Measurements from ENCODE around the gene WRAP73.

WRAP73 gene

DNA sequence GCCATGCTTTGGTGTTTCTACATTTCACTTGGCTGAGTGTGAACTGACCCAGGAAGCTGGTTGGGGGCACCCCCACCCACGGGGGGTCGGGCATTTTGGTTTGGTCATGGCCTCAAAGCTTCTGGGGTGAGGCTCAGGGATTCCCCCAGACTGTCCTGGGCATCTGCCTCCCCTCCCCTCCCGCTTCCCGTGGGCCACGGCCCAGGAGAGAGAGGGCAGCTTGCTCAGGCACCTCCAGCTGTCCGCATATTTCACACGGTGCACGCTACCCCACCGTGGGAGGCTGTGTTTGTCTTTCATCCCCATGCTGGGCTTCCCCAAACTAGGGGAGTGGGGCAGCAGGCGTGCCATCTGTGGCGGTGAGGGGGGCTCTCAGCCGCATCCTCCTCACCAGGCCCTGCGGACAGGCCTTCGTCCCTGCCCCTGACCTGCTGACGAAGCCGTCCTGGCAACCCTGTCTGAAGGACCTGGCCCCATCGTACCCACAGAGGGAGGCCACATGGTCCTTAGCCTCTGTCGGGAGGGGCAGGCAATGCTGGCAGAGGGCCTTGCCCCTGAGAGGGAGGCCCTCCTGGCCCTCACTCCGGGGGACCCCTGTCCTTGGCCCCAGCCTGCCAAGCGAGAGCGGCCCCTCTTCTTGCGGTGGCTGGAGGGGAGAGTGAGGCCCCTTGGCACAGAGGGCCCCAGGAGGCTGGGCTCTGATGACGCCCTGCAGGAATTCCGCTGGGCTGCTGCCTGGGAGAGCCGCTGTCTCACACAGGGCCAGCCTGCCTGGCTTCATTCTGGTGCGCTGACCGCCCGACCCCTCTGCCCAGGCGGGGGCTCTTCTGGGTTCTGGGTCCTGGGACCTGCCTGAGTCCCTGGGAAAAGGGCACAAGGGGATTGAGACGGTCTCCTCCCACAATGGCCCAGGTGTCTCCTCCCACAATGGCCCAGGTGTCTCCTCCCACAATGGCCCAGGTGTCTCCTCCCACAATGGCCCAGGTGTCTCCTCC lies 24.5 kb upstream of the WRAP73 start:
- Histone ChIP-seq H3K36me3 (replicated peaks; ENCODE audit: low read depth, low read length) (no peaks in the 10 kb centered on the region), H3K9me3 (ENCODE audit: insufficient read depth, low read length) (no peaks in the 10 kb centered on the region), H3K27me3 (ENCODE audit: low read depth, low read length) (peaks cover 38% of the 10 kb centered on the region), H3K27ac (ENCODE audit: low read length) (peak overlapping the region; percentile 41; the same call in 1 of the 2 replicates), H3K4me3 (ENCODE audit: low read length) (peak overlapping the region; percentile 71), H3K4me2 (ENCODE audit: low read length) (peak overlapping the region; percentile 84), H2AFZ (ENCODE audit: low read depth, low read length) (no peak overlapping the region), H3K79me2 (ENCODE audit: low read length) (no peaks in the 10 kb centered on the region), H3K9ac (ENCODE audit: low read length) (peak overlapping the region; percentile 53; the same call in 1 of the 2 replicates), H3K4me1 (ENCODE audit: low read length) (peaks cover 80% of the 10 kb centered on the region), H4K20me1 (ENCODE audit: insufficient read depth, low read length) (no peaks in the 10 kb centered on the region)
- TF ChIP-seq, protein P1, sequence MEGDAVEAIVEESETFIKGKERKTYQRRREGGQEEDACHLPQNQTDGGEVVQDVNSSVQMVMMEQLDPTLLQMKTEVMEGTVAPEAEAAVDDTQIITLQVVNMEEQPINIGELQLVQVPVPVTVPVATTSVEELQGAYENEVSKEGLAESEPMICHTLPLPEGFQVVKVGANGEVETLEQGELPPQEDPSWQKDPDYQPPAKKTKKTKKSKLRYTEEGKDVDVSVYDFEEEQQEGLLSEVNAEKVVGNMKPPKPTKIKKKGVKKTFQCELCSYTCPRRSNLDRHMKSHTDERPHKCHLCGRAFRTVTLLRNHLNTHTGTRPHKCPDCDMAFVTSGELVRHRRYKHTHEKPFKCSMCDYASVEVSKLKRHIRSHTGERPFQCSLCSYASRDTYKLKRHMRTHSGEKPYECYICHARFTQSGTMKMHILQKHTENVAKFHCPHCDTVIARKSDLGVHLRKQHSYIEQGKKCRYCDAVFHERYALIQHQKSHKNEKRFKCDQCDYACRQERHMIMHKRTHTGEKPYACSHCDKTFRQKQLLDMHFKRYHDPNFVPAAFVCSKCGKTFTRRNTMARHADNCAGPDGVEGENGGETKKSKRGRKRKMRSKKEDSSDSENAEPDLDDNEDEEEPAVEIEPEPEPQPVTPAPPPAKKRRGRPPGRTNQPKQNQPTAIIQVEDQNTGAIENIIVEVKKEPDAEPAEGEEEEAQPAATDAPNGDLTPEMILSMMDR (IDR thresholded peaks at IDR 0.05; ENCODE audit: low read depth, low read length), result no peak
- TF ChIP-seq EZH2phosphoT487 (IDR thresholded peaks at IDR 0.05; ENCODE audit: low read depth), result no peak

DNA sequence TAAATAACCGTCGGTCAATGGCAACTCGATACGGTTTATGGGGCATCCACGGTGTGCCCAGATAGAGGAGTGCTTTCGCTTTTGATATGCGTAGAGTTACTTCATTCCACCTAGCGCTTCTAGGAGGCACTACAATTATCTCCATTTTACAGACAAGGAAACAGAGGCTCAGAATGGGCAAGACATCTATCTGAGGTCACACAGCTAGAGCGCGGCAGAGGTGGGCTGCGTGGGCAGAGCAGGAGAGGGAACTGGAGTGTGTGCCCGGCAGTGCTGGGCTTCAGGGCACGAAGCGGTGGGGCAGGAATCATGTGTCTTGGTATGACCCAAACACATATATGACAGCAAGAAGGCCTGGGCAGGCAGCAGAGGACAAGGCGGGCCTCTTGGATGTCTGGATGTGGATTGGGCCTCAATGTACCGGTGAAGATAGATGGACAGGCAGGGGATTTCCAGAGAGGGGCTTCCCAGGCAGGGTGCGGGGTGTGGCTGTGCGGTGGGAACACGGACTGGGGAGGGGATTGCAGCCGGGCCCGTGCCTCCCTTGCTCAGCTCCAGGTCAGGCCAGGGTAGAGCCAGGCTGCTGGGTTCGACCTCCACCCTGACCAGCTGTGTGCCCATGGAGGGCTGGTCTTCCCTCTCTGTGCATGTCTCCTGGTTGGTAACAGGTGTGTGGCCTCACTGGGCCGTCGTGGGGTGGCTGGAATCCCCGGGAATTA lies 23.6 kb upstream of the WRAP73 start:
- Histone ChIP-seq H3K36me3 (replicated peaks; ENCODE audit: low read depth, low read length) (no peaks in the 10 kb centered on the region), H3K4me1 (ENCODE audit: low read length) (peaks cover 78% of the 10 kb centered on the region), H3K27me3 (ENCODE audit: low read depth, low read length) (peaks cover 33% of the 10 kb centered on the region), H3K9ac (ENCODE audit: low read length) (peak overlapping the region; percentile 53), H3K27ac (ENCODE audit: low read length) (peak overlapping the region; percentile 41; the same call in 1 of the 2 replicates), H2AFZ (ENCODE audit: low read depth, low read length) (peak overlapping the region; percentile 43; the same call in 1 of the 2 replicates), H3K9me3 (ENCODE audit: insufficient read depth, low read length) (no peaks in the 10 kb centered on the region), H4K20me1 (ENCODE audit: insufficient read depth, low read length) (no peaks in the 10 kb centered on the region), H3K79me2 (ENCODE audit: low read length) (no peaks in the 10 kb centered on the region), H3K4me3 (ENCODE audit: low read length) (peak overlapping the region; percentile 71), H3K4me2 (ENCODE audit: low read length) (peak overlapping the region; percentile 84)
- TF ChIP-seq, protein P1 (IDR thresholded peaks at IDR 0.05; ENCODE audit: low read depth, low read length), result peak; percentile 41
- TF ChIP-seq EZH2phosphoT487 (IDR thresholded peaks at IDR 0.05; ENCODE audit: low read depth), result no peak

GRCh38 chr1:3672971-3673361 lies 23.1 kb upstream of the WRAP73 start:
- no peaks in the 10 kb centered on the region for H4K20me1 ChIP-seq (ENCODE audit: insufficient read depth, low read length)
- H3K4me2 ChIP-seq (ENCODE audit: low read length), result peak overlapping the region; percentile 84

More at GRCh38 chr1:3672971-3673361, 23.1 kb upstream of the WRAP73 start:
- Histone ChIP-seq H3K36me3 (replicated peaks; ENCODE audit: low read depth, low read length) (no peaks in the 10 kb centered on the region), H3K79me2 (ENCODE audit: low read length) (no peaks in the 10 kb centered on the region), H3K4me1 (ENCODE audit: low read length) (peaks cover 78% of the 10 kb centered on the region), H3K9ac (ENCODE audit: low read length) (peak overlapping the region; percentile 53), H3K4me3 (ENCODE audit: low read length) (peak overlapping the region; percentile 71), H2AFZ (ENCODE audit: low read depth, low read length) (peak overlapping the region; percentile 43; the same call in 1 of the 2 replicates), H3K27ac (ENCODE audit: low read length) (peak overlapping the region; percentile 41; the same call in 1 of the 2 replicates), H3K27me3 (ENCODE audit: low read depth, low read length) (peaks cover 37% of the 10 kb centered on the region), H3K9me3 (ENCODE audit: insufficient read depth, low read length) (no peaks in the 10 kb centered on the region)
- TF ChIP-seq, protein P1 (IDR thresholded peaks at IDR 0.05; ENCODE audit: low read depth, low read length), result no peak
- TF ChIP-seq EZH2phosphoT487 (IDR thresholded peaks at IDR 0.05; ENCODE audit: low read depth), result no peak

Data from OCI-LY3 (cell line).